ENCODE measurements around the gene STMN3.

Gene STMN3

DNA sequence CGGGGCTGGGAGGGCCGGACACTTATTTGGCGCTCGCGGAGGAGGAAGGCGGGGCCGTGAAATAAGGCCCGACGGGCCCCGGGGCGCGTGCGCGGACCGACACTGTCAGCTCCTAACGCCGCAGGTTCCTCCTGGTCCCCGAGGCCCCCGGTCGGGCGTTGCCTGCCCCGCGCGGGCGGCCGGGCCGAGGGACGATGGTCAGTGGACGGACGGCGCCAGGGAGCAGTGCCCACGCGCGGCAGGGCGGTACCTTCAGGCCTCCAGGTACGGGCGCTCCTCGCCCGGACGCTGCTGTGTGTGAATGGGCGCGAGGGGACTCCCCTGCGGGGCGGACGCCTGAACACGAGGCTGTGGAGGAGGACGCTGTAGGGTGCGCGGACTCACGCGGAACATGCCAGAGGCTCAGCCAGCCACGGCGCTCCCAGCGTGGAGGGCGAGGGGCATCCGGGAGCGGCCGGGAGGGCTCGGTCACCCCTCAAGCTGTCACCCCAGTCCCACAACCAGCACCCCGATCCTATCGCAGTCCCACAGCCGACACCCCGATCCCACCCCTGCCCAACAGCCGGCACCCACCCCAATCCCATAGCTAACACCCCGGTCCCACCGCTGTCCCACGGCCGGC, 26.0 kb downstream of the STMN3 start (continued):
- no peak for TF ChIP-seq ZNF214 (tag by site-specific recombination; IDR thresholded peaks at IDR 0.05; ENCODE audit: borderline replicate concordance)
- TF ChIP-seq ZNF19 (tag by site-specific recombination; IDR thresholded peaks at IDR 0.05; ENCODE audit: low read depth): no peak
- no peak for TF ChIP-seq ZNF433 (tag by site-specific recombination; IDR thresholded peaks at IDR 0.05; ENCODE audit: low read depth)
- no peak for TF ChIP-seq ZNF560 (tag by site-specific recombination; IDR thresholded peaks at IDR 0.05; ENCODE audit: borderline replicate concordance)
- no peak for TF ChIP-seq ZNF23 (tag by site-specific recombination; IDR thresholded peaks at IDR 0.05; ENCODE audit: borderline replicate concordance)
- TF ChIP-seq ZNF398 (tag by site-specific recombination; IDR thresholded peaks at IDR 0.05): no peak
- TF ChIP-seq ZSCAN16 (tag by site-specific recombination; IDR thresholded peaks at IDR 0.05): 0 out of 2 replicates have a peak, but pooled peaks have one; percentile 12
- no peak for TF ChIP-seq ZNF223 (tag by site-specific recombination; IDR thresholded peaks at IDR 0.05)
- TF ChIP-seq GLIS2 (tag by site-specific recombination; IDR thresholded peaks at IDR 0.05): peak; percentile 82
- no peak for TF ChIP-seq ZNF830 (tag by site-specific recombination; IDR thresholded peaks at IDR 0.05; ENCODE audit: low read depth)
- no peak for TF ChIP-seq ZNF132 (tag by site-specific recombination; IDR thresholded peaks at IDR 0.05; ENCODE audit: borderline replicate concordance)
- TF ChIP-seq ZSCAN30 (tag by site-specific recombination; IDR thresholded peaks at IDR 0.05): no peak
- TF ChIP-seq MZF1 (tag by site-specific recombination; IDR thresholded peaks at IDR 0.05; ENCODE audit: borderline replicate concordance): no peak
- no peak; the same call in 1 of the 2 replicates for TF ChIP-seq ZNF777 (tag by site-specific recombination; IDR thresholded peaks at IDR 0.05; ENCODE audit: borderline replicate concordance)
- TF ChIP-seq ZNF423 (tag by site-specific recombination; IDR thresholded peaks at IDR 0.05): peak; percentile 91
- no peak for TF ChIP-seq ZNF521 (tag by site-specific recombination; IDR thresholded peaks at IDR 0.05)
- TF ChIP-seq ZNF610 (tag by site-specific recombination; IDR thresholded peaks at IDR 0.05; ENCODE audit: borderline replicate concordance): peak; percentile 70; the same call in 1 of the 2 replicates
- TF ChIP-seq KLF1 (tag by site-specific recombination; IDR thresholded peaks at IDR 0.05): peak; percentile 74
- TF ChIP-seq, protein P1, sequence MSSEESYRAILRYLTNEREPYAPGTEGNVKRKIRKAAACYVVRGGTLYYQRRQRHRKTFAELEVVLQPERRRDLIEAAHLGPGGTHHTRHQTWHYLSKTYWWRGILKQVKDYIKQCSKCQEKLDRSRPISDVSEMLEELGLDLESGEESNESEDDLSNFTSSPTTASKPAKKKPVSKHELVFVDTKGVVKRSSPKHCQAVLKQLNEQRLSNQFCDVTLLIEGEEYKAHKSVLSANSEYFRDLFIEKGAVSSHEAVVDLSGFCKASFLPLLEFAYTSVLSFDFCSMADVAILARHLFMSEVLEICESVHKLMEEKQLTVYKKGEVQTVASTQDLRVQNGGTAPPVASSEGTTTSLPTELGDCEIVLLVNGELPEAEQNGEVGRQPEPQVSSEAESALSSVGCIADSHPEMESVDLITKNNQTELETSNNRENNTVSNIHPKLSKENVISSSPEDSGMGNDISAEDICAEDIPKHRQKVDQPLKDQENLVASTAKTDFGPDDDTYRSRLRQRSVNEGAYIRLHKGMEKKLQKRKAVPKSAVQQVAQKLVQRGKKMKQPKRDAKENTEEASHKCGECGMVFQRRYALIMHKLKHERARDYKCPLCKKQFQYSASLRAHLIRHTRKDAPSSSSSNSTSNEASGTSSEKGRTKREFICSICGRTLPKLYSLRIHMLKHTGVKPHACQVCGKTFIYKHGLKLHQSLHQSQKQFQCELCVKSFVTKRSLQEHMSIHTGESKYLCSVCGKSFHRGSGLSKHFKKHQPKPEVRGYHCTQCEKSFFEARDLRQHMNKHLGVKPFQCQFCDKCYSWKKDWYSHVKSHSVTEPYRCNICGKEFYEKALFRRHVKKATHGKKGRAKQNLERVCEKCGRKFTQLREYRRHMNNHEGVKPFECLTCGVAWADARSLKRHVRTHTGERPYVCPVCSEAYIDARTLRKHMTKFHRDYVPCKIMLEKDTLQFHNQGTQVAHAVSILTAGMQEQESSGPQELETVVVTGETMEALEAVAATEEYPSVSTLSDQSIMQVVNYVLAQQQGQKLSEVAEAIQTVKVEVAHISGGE (tag by site-specific recombination; conservative IDR thresholded peaks at IDR 0.05; ENCODE audit: low read depth): peak; percentile 81
- no peak for TF ChIP-seq ZNF558 (tag by site-specific recombination; IDR thresholded peaks at IDR 0.05)
- TF ChIP-seq, protein P2, sequence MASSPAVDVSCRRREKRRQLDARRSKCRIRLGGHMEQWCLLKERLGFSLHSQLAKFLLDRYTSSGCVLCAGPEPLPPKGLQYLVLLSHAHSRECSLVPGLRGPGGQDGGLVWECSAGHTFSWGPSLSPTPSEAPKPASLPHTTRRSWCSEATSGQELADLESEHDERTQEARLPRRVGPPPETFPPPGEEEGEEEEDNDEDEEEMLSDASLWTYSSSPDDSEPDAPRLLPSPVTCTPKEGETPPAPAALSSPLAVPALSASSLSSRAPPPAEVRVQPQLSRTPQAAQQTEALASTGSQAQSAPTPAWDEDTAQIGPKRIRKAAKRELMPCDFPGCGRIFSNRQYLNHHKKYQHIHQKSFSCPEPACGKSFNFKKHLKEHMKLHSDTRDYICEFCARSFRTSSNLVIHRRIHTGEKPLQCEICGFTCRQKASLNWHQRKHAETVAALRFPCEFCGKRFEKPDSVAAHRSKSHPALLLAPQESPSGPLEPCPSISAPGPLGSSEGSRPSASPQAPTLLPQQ (tag by site-specific recombination; IDR thresholded peaks at IDR 0.05): peak; percentile 58; the same call in 1 of the 2 replicates
- TF ChIP-seq REPIN1 (tag by site-specific recombination; IDR thresholded peaks at IDR 0.05; ENCODE audit: low read depth): no peak
- TF ChIP-seq, protein P3, sequence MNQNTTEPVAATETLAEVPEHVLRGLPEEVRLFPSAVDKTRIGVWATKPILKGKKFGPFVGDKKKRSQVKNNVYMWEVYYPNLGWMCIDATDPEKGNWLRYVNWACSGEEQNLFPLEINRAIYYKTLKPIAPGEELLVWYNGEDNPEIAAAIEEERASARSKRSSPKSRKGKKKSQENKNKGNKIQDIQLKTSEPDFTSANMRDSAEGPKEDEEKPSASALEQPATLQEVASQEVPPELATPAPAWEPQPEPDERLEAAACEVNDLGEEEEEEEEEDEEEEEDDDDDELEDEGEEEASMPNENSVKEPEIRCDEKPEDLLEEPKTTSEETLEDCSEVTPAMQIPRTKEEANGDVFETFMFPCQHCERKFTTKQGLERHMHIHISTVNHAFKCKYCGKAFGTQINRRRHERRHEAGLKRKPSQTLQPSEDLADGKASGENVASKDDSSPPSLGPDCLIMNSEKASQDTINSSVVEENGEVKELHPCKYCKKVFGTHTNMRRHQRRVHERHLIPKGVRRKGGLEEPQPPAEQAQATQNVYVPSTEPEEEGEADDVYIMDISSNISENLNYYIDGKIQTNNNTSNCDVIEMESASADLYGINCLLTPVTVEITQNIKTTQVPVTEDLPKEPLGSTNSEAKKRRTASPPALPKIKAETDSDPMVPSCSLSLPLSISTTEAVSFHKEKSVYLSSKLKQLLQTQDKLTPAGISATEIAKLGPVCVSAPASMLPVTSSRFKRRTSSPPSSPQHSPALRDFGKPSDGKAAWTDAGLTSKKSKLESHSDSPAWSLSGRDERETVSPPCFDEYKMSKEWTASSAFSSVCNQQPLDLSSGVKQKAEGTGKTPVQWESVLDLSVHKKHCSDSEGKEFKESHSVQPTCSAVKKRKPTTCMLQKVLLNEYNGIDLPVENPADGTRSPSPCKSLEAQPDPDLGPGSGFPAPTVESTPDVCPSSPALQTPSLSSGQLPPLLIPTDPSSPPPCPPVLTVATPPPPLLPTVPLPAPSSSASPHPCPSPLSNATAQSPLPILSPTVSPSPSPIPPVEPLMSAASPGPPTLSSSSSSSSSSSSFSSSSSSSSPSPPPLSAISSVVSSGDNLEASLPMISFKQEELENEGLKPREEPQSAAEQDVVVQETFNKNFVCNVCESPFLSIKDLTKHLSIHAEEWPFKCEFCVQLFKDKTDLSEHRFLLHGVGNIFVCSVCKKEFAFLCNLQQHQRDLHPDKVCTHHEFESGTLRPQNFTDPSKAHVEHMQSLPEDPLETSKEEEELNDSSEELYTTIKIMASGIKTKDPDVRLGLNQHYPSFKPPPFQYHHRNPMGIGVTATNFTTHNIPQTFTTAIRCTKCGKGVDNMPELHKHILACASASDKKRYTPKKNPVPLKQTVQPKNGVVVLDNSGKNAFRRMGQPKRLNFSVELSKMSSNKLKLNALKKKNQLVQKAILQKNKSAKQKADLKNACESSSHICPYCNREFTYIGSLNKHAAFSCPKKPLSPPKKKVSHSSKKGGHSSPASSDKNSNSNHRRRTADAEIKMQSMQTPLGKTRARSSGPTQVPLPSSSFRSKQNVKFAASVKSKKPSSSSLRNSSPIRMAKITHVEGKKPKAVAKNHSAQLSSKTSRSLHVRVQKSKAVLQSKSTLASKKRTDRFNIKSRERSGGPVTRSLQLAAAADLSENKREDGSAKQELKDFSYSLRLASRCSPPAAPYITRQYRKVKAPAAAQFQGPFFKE (tag by site-specific recombination; IDR thresholded peaks at IDR 0.05; ENCODE audit: borderline replicate concordance): peak; percentile 76; the same call in 1 of the 2 replicates
- TF ChIP-seq ZNF140 (tag by site-specific recombination; IDR thresholded peaks at IDR 0.05): no peak
- TF ChIP-seq, protein P4, sequence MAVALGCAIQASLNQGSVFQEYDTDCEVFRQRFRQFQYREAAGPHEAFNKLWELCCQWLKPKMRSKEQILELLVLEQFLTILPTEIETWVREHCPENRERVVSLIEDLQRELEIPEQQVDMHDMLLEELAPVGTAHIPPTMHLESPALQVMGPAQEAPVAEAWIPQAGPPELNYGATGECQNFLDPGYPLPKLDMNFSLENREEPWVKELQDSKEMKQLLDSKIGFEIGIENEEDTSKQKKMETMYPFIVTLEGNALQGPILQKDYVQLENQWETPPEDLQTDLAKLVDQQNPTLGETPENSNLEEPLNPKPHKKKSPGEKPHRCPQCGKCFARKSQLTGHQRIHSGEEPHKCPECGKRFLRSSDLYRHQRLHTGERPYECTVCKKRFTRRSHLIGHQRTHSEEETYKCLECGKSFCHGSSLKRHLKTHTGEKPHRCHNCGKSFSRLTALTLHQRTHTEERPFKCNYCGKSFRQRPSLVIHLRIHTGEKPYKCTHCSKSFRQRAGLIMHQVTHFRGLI (tag by site-specific recombination; IDR thresholded peaks at IDR 0.05): peak; percentile 86

Measured in HEK293 (cell line).